RPMI8226 (cell line): Measurements from ENCODE around the gene OVAAL.

Source experiments
- DNase-seq: peaks from one replicate; pipeline ENCODE4 v3.0.0-alpha.2; 2015

Gene OVAAL

DNA sequence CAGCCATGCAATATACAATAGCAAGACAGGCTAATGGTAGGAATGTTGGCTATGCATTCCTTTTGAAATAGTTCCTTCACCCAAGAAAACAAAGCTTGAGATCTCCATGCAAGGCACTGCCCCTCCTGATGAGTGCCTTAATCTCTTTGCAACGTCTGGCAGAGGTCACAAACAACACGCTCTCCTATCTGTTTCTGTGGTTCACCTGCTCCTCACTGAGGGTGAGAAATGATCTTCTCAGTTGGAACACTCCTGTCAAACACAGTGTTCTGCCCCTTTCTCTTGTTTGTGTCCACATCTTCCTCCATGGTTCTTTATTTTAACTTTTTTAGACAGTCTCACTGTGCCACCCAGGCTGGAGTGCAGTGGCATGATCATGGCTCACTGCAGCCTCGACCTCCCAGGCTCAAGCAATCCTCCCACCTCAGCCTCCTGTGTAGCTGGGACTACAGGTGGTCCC is 51.8 kb downstream of the OVAAL start:
- no peak for DNase-seq

DNA sequence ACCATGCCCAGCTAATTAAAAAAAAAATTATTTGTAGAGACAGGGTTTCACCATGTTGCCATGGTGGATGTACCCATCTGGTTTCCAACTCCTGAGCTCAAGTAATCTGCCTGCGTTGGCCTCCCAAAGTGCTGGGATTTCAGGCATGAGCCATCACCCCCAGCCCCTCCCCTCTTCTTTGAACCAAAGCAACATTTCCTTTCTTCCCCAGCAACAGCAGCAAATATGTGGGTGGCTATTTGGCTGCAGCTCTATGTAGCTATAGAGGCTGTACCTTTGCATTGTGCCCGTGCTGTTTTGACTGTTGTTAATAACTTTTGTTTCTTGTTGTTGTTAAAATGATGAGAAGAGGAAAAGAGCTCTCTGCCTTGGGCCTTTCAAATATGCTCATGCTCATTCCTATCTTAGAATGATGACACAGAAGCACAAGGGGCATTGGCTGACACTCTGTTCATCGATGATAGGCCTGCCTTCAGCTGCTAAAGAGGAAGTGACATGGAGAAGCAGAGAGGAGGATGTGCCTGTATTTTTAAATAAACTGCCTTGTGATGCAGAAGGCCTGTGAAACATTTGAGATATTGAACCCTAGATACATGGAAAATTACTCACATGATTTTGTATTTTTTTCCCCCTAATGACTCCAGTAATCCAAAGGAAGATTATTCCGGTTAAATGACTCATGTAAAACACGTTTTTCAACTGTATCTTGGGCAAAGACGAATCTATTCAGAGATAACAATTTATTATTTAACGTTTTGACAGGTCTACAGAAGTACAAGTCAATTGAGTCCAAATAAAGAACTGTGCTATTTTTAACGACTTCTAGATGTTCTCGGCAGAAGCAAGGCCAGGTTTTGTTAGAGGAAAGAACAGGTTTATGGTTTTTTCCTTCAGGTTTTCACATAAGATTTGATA is 52.5 kb downstream of the OVAAL start:
- no peak for DNase-seq

DNA sequence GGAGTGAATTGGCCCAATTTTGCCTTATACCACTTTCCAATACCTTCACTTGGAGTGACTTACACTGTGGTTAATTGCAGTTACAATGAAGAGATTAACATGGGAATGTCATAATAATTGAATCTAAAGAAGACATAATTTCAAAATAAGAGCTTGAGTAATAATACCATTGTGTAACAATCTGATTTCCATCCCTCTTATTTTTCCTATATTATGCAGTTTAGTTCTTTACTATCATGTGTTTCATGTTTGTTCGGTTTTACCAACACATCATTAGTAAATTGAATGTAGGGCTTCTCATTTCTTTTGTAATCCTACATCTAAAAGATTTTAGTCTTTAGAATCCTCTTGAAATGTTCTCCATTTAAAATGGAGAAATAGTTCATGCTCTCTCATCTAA is 53.9 kb downstream of the OVAAL start:
- DNase-seq = no peak

DNA sequence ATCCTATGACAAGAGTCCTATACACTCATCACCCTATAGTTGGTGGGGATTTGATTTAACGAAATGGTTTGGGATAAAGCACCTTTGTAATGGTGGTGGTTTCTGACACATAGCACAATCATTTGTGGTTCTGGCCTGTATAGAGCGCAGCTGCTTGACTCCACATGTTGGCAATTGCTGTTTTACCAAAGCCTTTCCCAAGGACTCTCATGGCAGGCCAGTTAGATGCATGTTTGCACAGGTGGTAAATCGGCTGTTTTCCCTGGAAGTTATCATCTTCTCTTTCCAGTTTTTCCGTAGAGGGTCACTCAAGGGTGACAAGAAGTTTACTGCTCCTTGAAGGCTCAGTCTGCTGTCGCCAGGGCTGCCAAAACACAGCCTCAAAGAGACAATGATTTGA is 56.0 kb downstream of the OVAAL start:
- no peak for DNase-seq

DNA sequence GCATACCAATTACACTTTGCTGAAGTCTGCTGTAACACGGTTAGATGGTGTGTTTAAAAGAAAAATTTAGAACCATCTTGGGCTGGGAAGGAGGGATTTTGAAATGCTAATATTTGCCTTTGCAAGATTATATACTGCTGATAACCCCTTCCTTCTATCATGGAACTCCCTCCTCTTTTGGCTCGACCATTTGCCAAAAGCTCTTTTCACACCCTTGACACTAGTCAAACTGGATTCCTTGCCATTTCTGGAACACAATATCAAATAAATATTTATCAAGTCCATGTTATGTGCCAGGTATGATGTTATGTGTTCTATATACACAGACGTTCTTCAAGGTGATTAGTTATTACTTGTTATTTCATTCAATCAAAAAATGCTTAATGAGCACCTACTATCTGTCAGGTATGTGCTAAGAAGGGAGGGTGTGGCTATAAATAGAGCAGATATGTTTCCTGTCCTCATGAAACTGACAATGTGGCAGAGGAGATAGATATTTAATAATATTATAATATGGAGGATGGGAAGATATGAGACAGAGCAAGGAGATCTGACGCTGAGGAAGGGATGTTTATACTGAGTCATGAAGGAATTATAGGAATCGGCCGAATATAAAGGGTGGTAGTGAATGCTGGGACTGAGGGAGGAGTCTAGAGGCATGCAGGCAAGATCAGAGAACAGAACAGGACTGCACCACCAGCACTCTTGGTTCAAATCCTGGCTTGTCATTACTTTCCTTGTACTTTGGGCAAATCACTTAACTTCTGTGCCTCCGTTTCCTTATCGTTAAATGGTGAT is 56.9 kb downstream of the OVAAL start:
- no peak for DNase-seq
